Suprapubic skin (tissue), 4 donors: ENCODE data around the gene OSGEP.

Source experiments
- POLR2A ChIP-seq, 2 donors: fragments of 450-650 bp; IDR thresholded peaks; one replicate each; pipeline ENCODE4 v1.6.1; 2017; ENCODE audit warnings: antibody characterized with exemption in 2 of 2, mild to moderate bottlenecking in 2 of 2, moderate library complexity in 2 of 2
- POLR2AphosphoS5 ChIP-seq, 3 donors: sonication (generic); formaldehyde crosslinking; IDR thresholded peaks; one replicate each; pipeline ENCODE4 v1.6.1; 2017; ENCODE audit warnings: antibody characterized with exemption in 3 of 3
- TF ChIP-seq, protein P1 (sequence below), 2 donors: fragments of 200-600 bp in 1 of 2; fragments of 450-650 bp in 1 of 2; sonication (generic) in 1 of 2; IDR thresholded peaks; one replicate each; pipeline ENCODE4 v1.5.1; 2016 to 2019; ENCODE audit warnings: antibody characterized with exemption in 2 of 2, mild to moderate bottlenecking in 1 of 2, moderate library complexity in 1 of 2

DNA sequence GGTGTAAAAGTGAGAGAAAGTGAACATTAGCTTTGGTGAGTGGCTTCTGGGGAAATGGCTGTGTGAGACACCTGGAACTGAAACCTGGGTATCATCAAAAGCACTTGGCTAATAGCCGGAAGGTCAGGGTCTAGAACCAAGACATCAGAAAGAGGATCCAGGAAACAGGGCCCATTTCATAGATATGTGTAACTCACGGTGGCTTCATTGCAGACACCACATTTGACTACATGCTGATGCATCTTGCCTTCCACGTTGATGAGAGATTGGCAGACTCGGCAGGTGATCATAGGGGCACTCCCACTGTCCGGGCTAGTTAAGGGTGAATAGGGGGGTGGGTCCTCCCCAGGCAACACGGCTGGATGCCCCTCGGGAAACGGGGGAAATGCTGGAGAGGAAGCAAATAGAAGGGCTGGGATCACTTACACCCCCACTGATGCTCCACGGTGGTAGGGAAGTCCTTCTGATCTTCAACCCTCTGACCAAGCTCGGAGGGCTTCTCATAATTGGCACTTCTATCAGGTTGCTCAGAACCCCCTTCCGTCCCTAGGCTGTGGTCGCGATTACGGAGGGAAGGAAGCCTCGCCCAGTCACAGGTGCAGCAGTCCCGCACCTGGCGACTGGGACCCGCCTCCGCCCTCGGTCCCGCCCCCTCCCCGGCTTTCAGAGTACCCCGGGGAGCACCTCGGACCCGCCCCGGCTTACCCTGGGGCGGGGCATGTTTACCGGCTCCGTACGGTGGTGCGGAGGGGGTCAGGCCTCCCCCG, 6.0 kb upstream of the OSGEP start:
- TF ChIP-seq, protein P1, sequence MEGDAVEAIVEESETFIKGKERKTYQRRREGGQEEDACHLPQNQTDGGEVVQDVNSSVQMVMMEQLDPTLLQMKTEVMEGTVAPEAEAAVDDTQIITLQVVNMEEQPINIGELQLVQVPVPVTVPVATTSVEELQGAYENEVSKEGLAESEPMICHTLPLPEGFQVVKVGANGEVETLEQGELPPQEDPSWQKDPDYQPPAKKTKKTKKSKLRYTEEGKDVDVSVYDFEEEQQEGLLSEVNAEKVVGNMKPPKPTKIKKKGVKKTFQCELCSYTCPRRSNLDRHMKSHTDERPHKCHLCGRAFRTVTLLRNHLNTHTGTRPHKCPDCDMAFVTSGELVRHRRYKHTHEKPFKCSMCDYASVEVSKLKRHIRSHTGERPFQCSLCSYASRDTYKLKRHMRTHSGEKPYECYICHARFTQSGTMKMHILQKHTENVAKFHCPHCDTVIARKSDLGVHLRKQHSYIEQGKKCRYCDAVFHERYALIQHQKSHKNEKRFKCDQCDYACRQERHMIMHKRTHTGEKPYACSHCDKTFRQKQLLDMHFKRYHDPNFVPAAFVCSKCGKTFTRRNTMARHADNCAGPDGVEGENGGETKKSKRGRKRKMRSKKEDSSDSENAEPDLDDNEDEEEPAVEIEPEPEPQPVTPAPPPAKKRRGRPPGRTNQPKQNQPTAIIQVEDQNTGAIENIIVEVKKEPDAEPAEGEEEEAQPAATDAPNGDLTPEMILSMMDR (IDR thresholded peaks at IDR 0.05) = no peak
- TF ChIP-seq POLR2A (IDR thresholded peaks at IDR 0.05) = no peak
- no peak for TF ChIP-seq POLR2AphosphoS5 (IDR thresholded peaks at IDR 0.05)
